Liver (tissue), 9 donors: ENCODE results near the gene EFCAB3. TPM values are rescaled to one million over a fixed set of nuclear protein-coding genes. Genes with fewer than 3 reads are reported as not detected.

ENCODE experiments used
- DNase-seq: peaks from one replicate; pipeline ENCODE4 v3.0.0-alpha.2; 2017; ENCODE audit warnings: low spot score
- H3K27ac ChIP-seq, 2 donors: one replicate each; pipeline ENCODE4 v1.7.0; 2013; ENCODE audit warnings: inconsistent platforms in 2 of 2, low read length in 2 of 2, control low read depth in 1 of 2, low read depth in 1 of 2, mild to moderate bottlenecking in 1 of 2
- H3K27me3 ChIP-seq, 4 donors: one replicate each; pipeline versions ENCODE4 v1.6.1 to v1.7.0; 2013; ENCODE audit warnings: low read length in 3 of 4, inconsistent platforms in 1 of 4, mild to moderate bottlenecking in 1 of 4, moderate library complexity in 1 of 4; ENCODE audit not compliant: control insufficient read depth in 4 of 4, insufficient read depth in 4 of 4
- H3K36me3 ChIP-seq, 4 donors: one replicate each; pipeline versions ENCODE4 v1.6.1 to v1.7.0; 2013; ENCODE audit warnings: low read length in 3 of 4, mild to moderate bottlenecking in 3 of 4, low read depth in 1 of 4, moderate library complexity in 1 of 4; ENCODE audit not compliant: control insufficient read depth in 4 of 4, insufficient read depth in 3 of 4
- H3K4me1 ChIP-seq, 4 donors: one replicate each; pipeline versions ENCODE4 v1.6.1 to v1.7.0; 2013; ENCODE audit warnings: low read length in 3 of 4, mild to moderate bottlenecking in 3 of 4, moderate library complexity in 1 of 4; ENCODE audit not compliant: control insufficient read depth in 4 of 4, insufficient read depth in 4 of 4
- H3K4me3 ChIP-seq, 3 donors: one replicate each; pipeline versions ENCODE4 v1.6.1 to v1.7.0; 2013; ENCODE audit warnings: low read length in 3 of 3, control low read depth in 1 of 3, low read depth in 1 of 3, mild to moderate bottlenecking in 1 of 3
- H3K9ac ChIP-seq, 2 donors: one replicate each; pipeline ENCODE4 v1.7.0; 2013; ENCODE audit warnings: low read length in 2 of 2, mild to moderate bottlenecking in 2 of 2, moderate library complexity in 2 of 2, control low read depth in 1 of 2, low read depth in 1 of 2
- H3K9me3 ChIP-seq, 4 donors: one replicate each; pipeline versions ENCODE4 v1.6.1 to v1.7.0; 2013; ENCODE audit warnings: low read length in 3 of 4; ENCODE audit not compliant: control insufficient read depth in 4 of 4
- EGR1 ChIP-seq, 2 donors: IDR thresholded peaks; 2 replicates each; pipeline ENCODE4 v1.6.1; 2016 to 2018; ENCODE audit warnings: antibody characterized with exemption in 2 of 2, low read depth in 2 of 2
- FOXA1 ChIP-seq: IDR thresholded peaks from 2 replicates; pipeline ENCODE4 v1.6.1; 2016; ENCODE audit warnings: antibody characterized with exemption
- FOXA2 ChIP-seq: IDR thresholded peaks from 2 replicates; pipeline ENCODE4 v1.6.1; 2016; ENCODE audit warnings: antibody characterized with exemption
- GABPA ChIP-seq, 2 donors: IDR thresholded peaks in 1 of 2; conservative IDR thresholded peaks in 1 of 2; 2 replicates each; pipeline ENCODE4 v1.6.1; 2016; ENCODE audit warnings: antibody characterized with exemption in 2 of 2, mild to moderate bottlenecking in 1 of 2, moderate library complexity in 1 of 2
- HNF4A ChIP-seq, 2 donors: conservative IDR thresholded peaks; 2 replicates each; pipeline ENCODE4 v1.6.1; 2016; ENCODE audit warnings: antibody characterized with exemption in 2 of 2, mild to moderate bottlenecking in 2 of 2
- HNF4G ChIP-seq: IDR thresholded peaks from 2 replicates; pipeline ENCODE4 v1.6.1; 2016; ENCODE audit warnings: antibody characterized with exemption
- JUND ChIP-seq, 2 donors: IDR thresholded peaks; 2 replicates each; pipeline ENCODE4 v1.6.1; 2016; ENCODE audit warnings: antibody characterized with exemption in 2 of 2
- NR2F2 ChIP-seq: IDR thresholded peaks from 2 replicates; pipeline ENCODE4 v1.6.1; 2016; ENCODE audit warnings: antibody characterized with exemption
- RAD21 ChIP-seq, 2 donors: IDR thresholded peaks; 2 replicates each; pipeline ENCODE4 v1.6.1; 2016; ENCODE audit warnings: antibody characterized with exemption in 2 of 2, mild to moderate bottlenecking in 2 of 2
- RXRA ChIP-seq, 2 donors: IDR thresholded peaks; 2 replicates each; pipeline ENCODE4 v1.6.1; 2017 to 2018; ENCODE audit warnings: antibody characterized with exemption in 2 of 2, mild to moderate bottlenecking in 1 of 2
- SP1 ChIP-seq: IDR thresholded peaks from 2 replicates; pipeline ENCODE4 v1.6.1; 2018; ENCODE audit warnings: antibody characterized with exemption, mild to moderate bottlenecking
- TAF1 ChIP-seq: conservative IDR thresholded peaks from 2 replicates; pipeline ENCODE4 v1.6.1; 2016; ENCODE audit warnings: antibody characterized with exemption, mild to moderate bottlenecking
- YY1 ChIP-seq: IDR thresholded peaks from 2 replicates; pipeline ENCODE4 v1.6.1; 2016; ENCODE audit warnings: antibody characterized with exemption, mild to moderate bottlenecking
- WGBS: extraction: QIAGEN DNeasy Blood & Tissue Kit; methylation state at CpG from one replicate; pipeline ENCODE4 v1.1.7; 2013; 5-methylcytosine and 5-hydroxymethylcytosine counted together
- polyA plus RNA-seq, 2 donors: library from polyadenylated mRNA; stranded (reverse) in 1 of 2; unstranded in 1 of 2; fragments of 200-250 nt in 1 of 2; fragments of >200 nt in 1 of 2; fragmentation: Nextera tagmentation in 1 of 2; extraction: Ambion mirVana in 1 of 2; gene quantifications; one replicate each; pipeline versions ENCODE4 v1.2.1 to v1.2.3, GENCODE V29; 2013 to 2015
- total RNA-seq, 2 donors: library from RNA; depleted of rRNA; stranded (reverse); fragments of >200 nt; gene quantifications; one replicate each; pipeline ENCODE4 v1.2.3, GENCODE V29; 2014
- TF ChIP-seq, protein P1 (sequence below): IDR thresholded peaks from 2 replicates; pipeline ENCODE4 v1.6.1; 2016; ENCODE audit warnings: antibody characterized with exemption
- TF ChIP-seq, protein P2 (sequence below): IDR thresholded peaks from 2 replicates; pipeline ENCODE4 v1.6.1; 2016; ENCODE audit warnings: antibody characterized with exemption, mild to moderate bottlenecking
- TF ChIP-seq, protein P3 (sequence below): IDR thresholded peaks from 2 replicates; pipeline ENCODE4 v1.6.1; 2016; ENCODE audit warnings: antibody characterized with exemption
- TF ChIP-seq, protein P4 (sequence below): fragments of 150-350 bp; IDR thresholded peaks from 2 replicates; pipeline ENCODE4 v1.5.1; 2017; ENCODE audit warnings: improper control_type of control experiment, low read depth, low read length; ENCODE audit not compliant: missing input control
- donor health status: healthy.
- donor health status: healthy.
- donor health status: healthy.
- donor health status: healthy.
- donor health status: healthy.

EFCAB3 gene
- total and polyA plus RNA-seq, 4 donors, result not detected

DNA sequence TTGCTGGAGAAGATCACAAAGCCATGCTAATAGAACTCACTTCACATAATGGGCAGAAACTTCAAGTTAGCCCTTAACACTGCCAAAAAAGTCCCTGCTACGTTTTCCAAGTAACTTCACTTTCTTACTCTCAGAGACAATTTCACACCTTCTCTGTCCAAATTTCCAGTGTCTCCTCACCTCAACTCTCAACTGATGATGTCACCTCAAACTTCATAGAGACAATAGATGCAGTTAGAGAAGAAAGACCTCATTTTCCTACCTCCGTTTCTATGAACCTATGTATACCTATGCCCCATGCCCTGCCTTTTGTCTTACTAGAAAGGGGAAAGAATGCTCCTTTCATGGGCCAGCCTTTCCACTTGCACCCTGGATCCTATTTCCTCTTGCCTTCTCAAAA, 14.2 kb upstream of the EFCAB3 start:
- Histone ChIP-seq H3K4me3 (no peak overlapping the region), H3K9ac (no peak overlapping the region), H3K27ac (no peak overlapping the region), H3K9me3 (peaks cover 0 to 4% (median 0%) of the 10 kb centered on the region in 4 donors), H3K27me3 (peaks cover 0 to 2% (median 0%) of the 10 kb centered on the region in 4 donors), H3K4me1 (no peaks in the 10 kb centered on the region), H3K36me3 (no peaks in the 10 kb centered on the region)
- WGBS, result 66% methylated on average over 2 of the region's 2 CpGs
- TF ChIP-seq SP1 (no peak), HNF4G (no peak), EGR1 (IDR thresholded peaks at IDR 0.05; ENCODE audit: low read depth in 2 of 2) (no peak)
- no peak for DNase-seq

DNA sequence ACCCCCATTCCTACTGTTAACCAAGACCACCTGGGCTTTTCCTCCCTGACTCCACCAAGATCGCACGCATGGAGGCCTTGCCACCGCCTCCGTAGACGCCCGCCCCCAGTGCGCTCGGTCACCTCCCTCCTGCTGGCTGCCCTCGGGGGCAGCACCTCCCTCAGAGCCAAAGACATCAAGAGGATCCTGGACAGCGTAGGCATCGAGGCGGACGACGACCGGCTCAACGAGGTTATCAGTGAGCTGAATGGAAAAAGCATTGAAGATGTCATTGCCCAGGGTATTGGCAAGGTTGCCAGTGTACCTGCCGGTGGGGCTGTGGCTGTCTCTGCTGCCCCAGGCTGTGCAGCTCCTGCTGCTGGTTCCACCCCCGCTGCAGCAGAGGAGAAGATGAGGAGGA, 1.2 kb downstream of the EFCAB3 start:
- WGBS, result 85% methylated on average over 18 of the region's 18 CpGs
- Histone ChIP-seq H3K27me3 (peaks cover 0 to 7% (median 0%) of the 10 kb centered on the region in 4 donors), H3K27ac (no peak overlapping the region), H3K9me3 (no peaks in the 10 kb centered on the region), H3K9ac (no peak overlapping the region), H3K4me1 (no peaks in the 10 kb centered on the region), H3K36me3 (no peaks in the 10 kb centered on the region), H3K4me3 (no peak overlapping the region)
- DNase-seq, result no peak
- TF ChIP-seq RXRA (IDR thresholded peaks at IDR 0.05), result no peak
- TF ChIP-seq JUND (IDR thresholded peaks at IDR 0.05), result no peak
- no peak for TF ChIP-seq NR2F2
- TF ChIP-seq HNF4A (conservative IDR thresholded peaks at IDR 0.05), result no peak
- TF ChIP-seq, protein P1, sequence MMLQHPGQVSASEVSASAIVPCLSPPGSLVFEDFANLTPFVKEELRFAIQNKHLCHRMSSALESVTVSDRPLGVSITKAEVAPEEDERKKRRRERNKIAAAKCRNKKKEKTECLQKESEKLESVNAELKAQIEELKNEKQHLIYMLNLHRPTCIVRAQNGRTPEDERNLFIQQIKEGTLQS, result no peak
- TF ChIP-seq, protein P2, sequence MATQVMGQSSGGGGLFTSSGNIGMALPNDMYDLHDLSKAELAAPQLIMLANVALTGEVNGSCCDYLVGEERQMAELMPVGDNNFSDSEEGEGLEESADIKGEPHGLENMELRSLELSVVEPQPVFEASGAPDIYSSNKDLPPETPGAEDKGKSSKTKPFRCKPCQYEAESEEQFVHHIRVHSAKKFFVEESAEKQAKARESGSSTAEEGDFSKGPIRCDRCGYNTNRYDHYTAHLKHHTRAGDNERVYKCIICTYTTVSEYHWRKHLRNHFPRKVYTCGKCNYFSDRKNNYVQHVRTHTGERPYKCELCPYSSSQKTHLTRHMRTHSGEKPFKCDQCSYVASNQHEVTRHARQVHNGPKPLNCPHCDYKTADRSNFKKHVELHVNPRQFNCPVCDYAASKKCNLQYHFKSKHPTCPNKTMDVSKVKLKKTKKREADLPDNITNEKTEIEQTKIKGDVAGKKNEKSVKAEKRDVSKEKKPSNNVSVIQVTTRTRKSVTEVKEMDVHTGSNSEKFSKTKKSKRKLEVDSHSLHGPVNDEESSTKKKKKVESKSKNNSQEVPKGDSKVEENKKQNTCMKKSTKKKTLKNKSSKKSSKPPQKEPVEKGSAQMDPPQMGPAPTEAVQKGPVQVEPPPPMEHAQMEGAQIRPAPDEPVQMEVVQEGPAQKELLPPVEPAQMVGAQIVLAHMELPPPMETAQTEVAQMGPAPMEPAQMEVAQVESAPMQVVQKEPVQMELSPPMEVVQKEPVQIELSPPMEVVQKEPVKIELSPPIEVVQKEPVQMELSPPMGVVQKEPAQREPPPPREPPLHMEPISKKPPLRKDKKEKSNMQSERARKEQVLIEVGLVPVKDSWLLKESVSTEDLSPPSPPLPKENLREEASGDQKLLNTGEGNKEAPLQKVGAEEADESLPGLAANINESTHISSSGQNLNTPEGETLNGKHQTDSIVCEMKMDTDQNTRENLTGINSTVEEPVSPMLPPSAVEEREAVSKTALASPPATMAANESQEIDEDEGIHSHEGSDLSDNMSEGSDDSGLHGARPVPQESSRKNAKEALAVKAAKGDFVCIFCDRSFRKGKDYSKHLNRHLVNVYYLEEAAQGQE, result no peak
- no peak for TF ChIP-seq EGR1 (IDR thresholded peaks at IDR 0.05; ENCODE audit: low read depth in 2 of 2)
- no peak for TF ChIP-seq SP1
- TF ChIP-seq YY1, result no peak

DNA sequence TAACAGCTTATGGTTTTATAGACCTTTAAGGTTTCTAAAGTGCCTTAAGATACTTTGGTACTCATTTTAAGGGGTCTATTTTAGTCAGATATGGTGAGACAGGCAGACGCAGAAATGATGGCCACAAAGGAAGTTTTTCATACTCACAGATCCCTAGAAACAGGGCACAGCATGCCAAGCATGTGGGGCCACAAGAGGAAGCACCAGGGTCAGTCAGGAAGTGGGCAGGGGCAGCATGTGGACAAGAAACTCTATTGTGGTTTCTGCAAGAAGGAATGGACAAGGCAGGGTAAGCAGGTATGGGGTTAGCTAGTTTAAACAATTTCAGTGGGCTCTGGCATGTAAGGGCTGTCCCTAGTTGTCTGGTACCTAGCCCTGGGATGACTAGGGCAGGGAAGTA, 8.5 kb downstream of the EFCAB3 start:
- no peaks in the 10 kb centered on the region for H3K9me3 ChIP-seq
- no peak overlapping the region for H3K27ac ChIP-seq
- no peak overlapping the region for H3K9ac ChIP-seq
- no peaks in the 10 kb centered on the region for H3K36me3 ChIP-seq
- H3K4me1 ChIP-seq, result no peaks in the 10 kb centered on the region
- no peak overlapping the region for H3K4me3 ChIP-seq
- peaks cover 0 to 3% (median 0%) of the 10 kb centered on the region in 4 donors for H3K27me3 ChIP-seq
- WGBS, result 64% methylated on average over 1 of the region's 1 CpG
- DNase-seq, result no peak
- TF ChIP-seq RXRA (IDR thresholded peaks at IDR 0.05), result no peak
- TF ChIP-seq, protein P3, sequence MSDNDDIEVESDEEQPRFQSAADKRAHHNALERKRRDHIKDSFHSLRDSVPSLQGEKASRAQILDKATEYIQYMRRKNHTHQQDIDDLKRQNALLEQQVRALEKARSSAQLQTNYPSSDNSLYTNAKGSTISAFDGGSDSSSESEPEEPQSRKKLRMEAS, result no peak
- TF ChIP-seq, protein P1, result no peak
- TF ChIP-seq RAD21 (IDR thresholded peaks at IDR 0.05), result no peak
- TF ChIP-seq HNF4G, result no peak
- TF ChIP-seq JUND (IDR thresholded peaks at IDR 0.05), result no peak
- no peak for TF ChIP-seq SP1
- no peak for TF ChIP-seq EGR1 (IDR thresholded peaks at IDR 0.05; ENCODE audit: low read depth in 2 of 2)
- TF ChIP-seq FOXA2, result no peak
- no peak for TF ChIP-seq TAF1
- TF ChIP-seq, protein P4, sequence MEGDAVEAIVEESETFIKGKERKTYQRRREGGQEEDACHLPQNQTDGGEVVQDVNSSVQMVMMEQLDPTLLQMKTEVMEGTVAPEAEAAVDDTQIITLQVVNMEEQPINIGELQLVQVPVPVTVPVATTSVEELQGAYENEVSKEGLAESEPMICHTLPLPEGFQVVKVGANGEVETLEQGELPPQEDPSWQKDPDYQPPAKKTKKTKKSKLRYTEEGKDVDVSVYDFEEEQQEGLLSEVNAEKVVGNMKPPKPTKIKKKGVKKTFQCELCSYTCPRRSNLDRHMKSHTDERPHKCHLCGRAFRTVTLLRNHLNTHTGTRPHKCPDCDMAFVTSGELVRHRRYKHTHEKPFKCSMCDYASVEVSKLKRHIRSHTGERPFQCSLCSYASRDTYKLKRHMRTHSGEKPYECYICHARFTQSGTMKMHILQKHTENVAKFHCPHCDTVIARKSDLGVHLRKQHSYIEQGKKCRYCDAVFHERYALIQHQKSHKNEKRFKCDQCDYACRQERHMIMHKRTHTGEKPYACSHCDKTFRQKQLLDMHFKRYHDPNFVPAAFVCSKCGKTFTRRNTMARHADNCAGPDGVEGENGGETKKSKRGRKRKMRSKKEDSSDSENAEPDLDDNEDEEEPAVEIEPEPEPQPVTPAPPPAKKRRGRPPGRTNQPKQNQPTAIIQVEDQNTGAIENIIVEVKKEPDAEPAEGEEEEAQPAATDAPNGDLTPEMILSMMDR, result no peak
- no peak for TF ChIP-seq NR2F2
- no peak for TF ChIP-seq HNF4A (conservative IDR thresholded peaks at IDR 0.05)
- no peak for TF ChIP-seq FOXA1
- TF ChIP-seq, protein P2, result no peak
- no peak for TF ChIP-seq GABPA (IDR thresholded peaks at IDR 0.05 in 1 of 2, conservative IDR thresholded peaks at IDR 0.05 in 1 of 2)
